ENCODE data around the gene PDZD2.

PDZD2 gene

DNA sequence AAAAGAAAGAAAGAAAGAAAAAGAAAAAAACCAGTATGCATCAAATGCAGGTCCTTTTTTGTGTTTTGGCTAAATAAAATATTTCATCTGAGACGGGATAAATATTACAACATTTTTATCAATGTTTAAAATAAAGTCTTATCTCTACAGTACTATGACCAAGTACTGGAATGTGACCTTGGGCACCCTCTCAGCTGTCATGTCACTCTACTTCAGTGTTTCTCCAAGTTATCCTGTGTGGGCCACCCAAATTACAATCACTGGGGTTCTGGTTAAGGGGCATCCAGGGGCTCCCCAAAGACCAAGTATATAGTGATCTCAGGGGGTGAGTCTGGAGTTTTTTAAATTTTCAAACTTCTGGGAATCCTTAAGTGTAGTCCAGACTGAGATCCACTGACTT lies 3.5 kb upstream of the PDZD2 start:
- H3K4me1 ChIP-seq (ENCODE audit: insufficient read depth, poor library complexity, severe bottlenecking) = peaks cover 3% of the 10 kb centered on the region
- ATAC-seq (ENCODE audit: low read depth) (no peak), DNase-seq (ENCODE audit: low spot score) (no peak)
- no peak overlapping the region for H3K4me3 ChIP-seq (ENCODE audit: severe bottlenecking)
- no peaks in the 10 kb centered on the region for H3K9me3 ChIP-seq (ENCODE audit: severe bottlenecking)
- no peak overlapping the region for H3K27ac ChIP-seq (ENCODE audit: poor library complexity, severe bottlenecking)
- H3K27me3 ChIP-seq (ENCODE audit: insufficient read depth, poor library complexity, severe bottlenecking) = peaks cover 12% of the 10 kb centered on the region
- TF ChIP-seq, protein P1, sequence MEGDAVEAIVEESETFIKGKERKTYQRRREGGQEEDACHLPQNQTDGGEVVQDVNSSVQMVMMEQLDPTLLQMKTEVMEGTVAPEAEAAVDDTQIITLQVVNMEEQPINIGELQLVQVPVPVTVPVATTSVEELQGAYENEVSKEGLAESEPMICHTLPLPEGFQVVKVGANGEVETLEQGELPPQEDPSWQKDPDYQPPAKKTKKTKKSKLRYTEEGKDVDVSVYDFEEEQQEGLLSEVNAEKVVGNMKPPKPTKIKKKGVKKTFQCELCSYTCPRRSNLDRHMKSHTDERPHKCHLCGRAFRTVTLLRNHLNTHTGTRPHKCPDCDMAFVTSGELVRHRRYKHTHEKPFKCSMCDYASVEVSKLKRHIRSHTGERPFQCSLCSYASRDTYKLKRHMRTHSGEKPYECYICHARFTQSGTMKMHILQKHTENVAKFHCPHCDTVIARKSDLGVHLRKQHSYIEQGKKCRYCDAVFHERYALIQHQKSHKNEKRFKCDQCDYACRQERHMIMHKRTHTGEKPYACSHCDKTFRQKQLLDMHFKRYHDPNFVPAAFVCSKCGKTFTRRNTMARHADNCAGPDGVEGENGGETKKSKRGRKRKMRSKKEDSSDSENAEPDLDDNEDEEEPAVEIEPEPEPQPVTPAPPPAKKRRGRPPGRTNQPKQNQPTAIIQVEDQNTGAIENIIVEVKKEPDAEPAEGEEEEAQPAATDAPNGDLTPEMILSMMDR (IDR thresholded peaks at IDR 0.05; ENCODE audit: poor library complexity, severe bottlenecking) = no peak
- no peaks in the 10 kb centered on the region for H3K36me3 ChIP-seq (ENCODE audit: low read depth)

DNA sequence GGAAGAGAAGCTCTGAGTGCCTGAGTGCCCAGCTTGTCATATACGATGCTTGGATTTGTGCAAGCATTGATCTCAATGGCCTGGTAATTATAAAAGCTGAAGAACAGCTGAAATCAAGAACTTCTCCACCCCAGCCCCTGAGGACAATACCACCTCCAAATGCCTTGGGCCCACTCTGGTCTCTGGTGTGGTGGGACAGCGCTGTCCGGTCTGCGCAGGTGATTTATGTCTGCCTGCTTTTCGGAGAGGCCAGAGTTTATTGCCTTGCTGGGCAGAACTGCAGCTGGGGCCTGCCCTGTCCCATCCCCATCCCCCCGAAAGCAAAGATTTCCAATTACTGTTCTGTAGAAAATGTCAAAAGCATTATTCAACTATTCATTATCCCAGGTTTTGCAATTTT lies 1.1 kb upstream of the PDZD2 start:
- ATAC-seq (ENCODE audit: low read depth) (no peak), DNase-seq (ENCODE audit: low spot score) (no peak)
- no peaks in the 10 kb centered on the region for H3K36me3 ChIP-seq (ENCODE audit: low read depth)
- peaks cover 18% of the 10 kb centered on the region for H3K27me3 ChIP-seq (ENCODE audit: insufficient read depth, poor library complexity, severe bottlenecking)
- no peak overlapping the region for H3K27ac ChIP-seq (ENCODE audit: poor library complexity, severe bottlenecking)
- TF ChIP-seq, protein P1 (IDR thresholded peaks at IDR 0.05; ENCODE audit: poor library complexity, severe bottlenecking) = no peak
- peaks cover 3% of the 10 kb centered on the region for H3K4me1 ChIP-seq (ENCODE audit: insufficient read depth, poor library complexity, severe bottlenecking)
- H3K4me3 ChIP-seq (ENCODE audit: severe bottlenecking) = no peak overlapping the region
- H3K9me3 ChIP-seq (ENCODE audit: severe bottlenecking) = no peaks in the 10 kb centered on the region

DNA sequence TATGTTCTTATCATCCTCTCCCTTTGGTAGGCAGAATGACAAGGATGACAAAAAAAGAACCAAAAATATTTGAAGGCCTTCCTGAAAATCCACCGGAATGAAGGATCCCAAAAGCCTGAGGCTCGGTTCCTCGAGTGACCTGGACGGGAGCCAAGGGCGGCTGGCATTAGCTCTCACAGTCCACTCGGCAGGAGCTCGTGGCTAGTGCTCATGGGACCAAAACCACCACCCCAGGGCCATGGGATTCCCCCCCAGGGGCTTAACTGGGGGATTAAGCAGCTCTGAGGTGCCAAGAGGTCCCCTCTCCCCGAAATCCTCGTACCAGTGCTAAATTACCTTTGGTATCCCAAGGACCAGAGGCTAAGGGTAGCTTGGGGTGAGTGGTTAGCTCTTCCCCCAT lies 586 bp upstream of the PDZD2 start:
- ATAC-seq (ENCODE audit: low read depth) (no peak; the same call in 2 of the 3 replicates), DNase-seq (ENCODE audit: low spot score) (no peak)
- Histone ChIP-seq H3K36me3 (ENCODE audit: low read depth) (no peaks in the 10 kb centered on the region), H3K27me3 (ENCODE audit: insufficient read depth, poor library complexity, severe bottlenecking) (peaks cover 18% of the 10 kb centered on the region), H3K4me1 (ENCODE audit: insufficient read depth, poor library complexity, severe bottlenecking) (peaks cover 3% of the 10 kb centered on the region), H3K4me3 (ENCODE audit: severe bottlenecking) (peak overlapping the region; percentile 41), H3K9me3 (ENCODE audit: severe bottlenecking) (no peaks in the 10 kb centered on the region), H3K27ac (ENCODE audit: poor library complexity, severe bottlenecking) (no peak overlapping the region)
- TF ChIP-seq, protein P1 (IDR thresholded peaks at IDR 0.05; ENCODE audit: poor library complexity, severe bottlenecking) = no peak

DNA sequence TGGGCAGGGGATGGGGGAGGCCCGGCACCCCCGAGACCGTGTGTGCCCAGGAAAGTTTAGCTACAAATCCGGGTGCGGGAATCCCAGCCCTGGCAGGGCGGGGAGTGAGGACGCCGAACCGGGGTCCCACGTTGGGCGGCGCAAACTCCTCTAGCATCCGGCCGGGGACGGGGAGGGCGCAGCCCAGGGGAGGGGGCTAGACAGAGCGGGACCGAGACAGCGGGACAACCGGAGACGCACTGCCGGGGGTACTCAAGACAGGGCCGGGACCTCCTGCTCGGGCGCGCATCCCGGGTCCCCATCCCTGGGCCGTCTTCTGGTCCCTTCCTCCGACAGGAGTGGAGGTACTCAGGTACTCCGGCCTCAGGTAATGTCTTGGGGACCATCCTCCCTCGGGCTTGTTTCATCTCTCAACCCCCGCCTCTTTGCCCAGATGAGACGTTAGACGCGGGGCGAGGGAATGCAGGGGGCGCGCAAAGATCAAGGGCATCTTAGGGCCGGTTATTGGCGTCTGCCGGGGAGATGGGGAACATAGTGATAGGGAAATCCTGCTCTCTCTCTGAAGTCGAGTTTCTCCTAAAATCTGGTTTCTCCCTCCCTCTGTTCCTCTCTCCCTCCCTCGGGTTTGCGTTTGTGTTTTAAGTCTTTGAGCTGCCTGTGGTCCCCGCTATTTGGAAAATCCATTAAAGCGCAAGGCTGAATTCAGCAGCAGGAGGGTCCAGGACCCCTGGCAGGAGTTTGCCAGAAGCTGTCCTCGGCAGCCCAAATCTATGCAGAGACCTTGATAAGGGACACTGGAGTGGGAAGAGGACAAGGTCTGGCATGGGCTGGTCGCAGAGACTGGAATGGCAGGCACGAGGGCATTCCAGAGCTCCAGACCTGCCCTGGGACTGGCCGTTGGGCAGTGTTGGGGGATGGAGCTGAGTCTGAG lies 815 bp downstream of the PDZD2 start:
- Histone ChIP-seq H3K4me3 (ENCODE audit: severe bottlenecking) (peak overlapping the region; percentile 41), H3K36me3 (ENCODE audit: low read depth) (no peaks in the 10 kb centered on the region), H3K27ac (ENCODE audit: poor library complexity, severe bottlenecking) (no peak overlapping the region), H3K4me1 (ENCODE audit: insufficient read depth, poor library complexity, severe bottlenecking) (peaks cover 3% of the 10 kb centered on the region), H3K27me3 (ENCODE audit: insufficient read depth, poor library complexity, severe bottlenecking) (peaks cover 23% of the 10 kb centered on the region), H3K9me3 (ENCODE audit: severe bottlenecking) (no peaks in the 10 kb centered on the region)
- DNase-seq (ENCODE audit: low spot score) = no peak
- ATAC-seq (ENCODE audit: low read depth) = no peak
- TF ChIP-seq, protein P1 (IDR thresholded peaks at IDR 0.05; ENCODE audit: poor library complexity, severe bottlenecking) = no peak

DNA sequence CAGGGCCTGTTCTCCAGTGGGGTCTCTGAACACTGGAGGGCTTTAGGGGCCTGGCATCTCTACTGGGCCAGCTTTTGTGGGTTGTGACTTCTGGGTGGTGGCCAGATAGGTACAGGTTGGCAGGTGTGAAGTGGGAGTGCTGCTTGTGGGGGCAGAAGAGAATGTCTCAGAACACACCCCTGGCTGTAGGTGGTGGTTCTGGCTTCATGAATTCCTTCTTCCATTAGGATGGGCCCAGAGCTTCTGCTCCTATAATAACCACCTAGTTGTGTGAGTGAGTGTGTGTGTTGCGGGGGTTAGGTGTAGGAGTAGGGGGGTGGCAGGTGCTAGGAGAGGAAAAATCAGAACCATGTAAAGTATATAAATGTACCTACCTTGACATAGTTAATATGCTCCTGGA lies 1.6 kb downstream of the PDZD2 start:
- Histone ChIP-seq H3K27me3 (ENCODE audit: insufficient read depth, poor library complexity, severe bottlenecking) (peaks cover 23% of the 10 kb centered on the region), H3K36me3 (ENCODE audit: low read depth) (no peaks in the 10 kb centered on the region), H3K4me3 (ENCODE audit: severe bottlenecking) (no peak overlapping the region), H3K4me1 (ENCODE audit: insufficient read depth, poor library complexity, severe bottlenecking) (peaks cover 3% of the 10 kb centered on the region), H3K27ac (ENCODE audit: poor library complexity, severe bottlenecking) (no peak overlapping the region), H3K9me3 (ENCODE audit: severe bottlenecking) (no peaks in the 10 kb centered on the region)
- ATAC-seq (ENCODE audit: low read depth) (no peak), DNase-seq (ENCODE audit: low spot score) (no peak)
- TF ChIP-seq, protein P1 (IDR thresholded peaks at IDR 0.05; ENCODE audit: poor library complexity, severe bottlenecking) = no peak

All from RWPE2 (cell line).